Liver (tissue), 9 donors: ENCODE data around the gene LPAR3. TPM values are rescaled to one million over a fixed set of nuclear protein-coding genes. Genes with fewer than 3 reads are reported as not detected.
A peak's percentile ranks its signal among the peaks of the same experiment; 100 is the strongest.

ENCODE experiments used
- DNase-seq: peaks from one replicate; pipeline ENCODE4 v3.0.0-alpha.2; 2017; ENCODE audit warnings: low spot score
- H3K27ac ChIP-seq, 2 donors: one replicate each; pipeline ENCODE4 v1.7.0; 2013; ENCODE audit warnings: inconsistent platforms in 2 of 2, low read length in 2 of 2, control low read depth in 1 of 2, low read depth in 1 of 2, mild to moderate bottlenecking in 1 of 2
- H3K27me3 ChIP-seq, 4 donors: one replicate each; pipeline versions ENCODE4 v1.6.1 to v1.7.0; 2013; ENCODE audit warnings: low read length in 3 of 4, inconsistent platforms in 1 of 4, mild to moderate bottlenecking in 1 of 4, moderate library complexity in 1 of 4; ENCODE audit not compliant: control insufficient read depth in 4 of 4, insufficient read depth in 4 of 4
- H3K36me3 ChIP-seq, 4 donors: one replicate each; pipeline versions ENCODE4 v1.6.1 to v1.7.0; 2013; ENCODE audit warnings: low read length in 3 of 4, mild to moderate bottlenecking in 3 of 4, low read depth in 1 of 4, moderate library complexity in 1 of 4; ENCODE audit not compliant: control insufficient read depth in 4 of 4, insufficient read depth in 3 of 4
- H3K4me1 ChIP-seq, 4 donors: one replicate each; pipeline versions ENCODE4 v1.6.1 to v1.7.0; 2013; ENCODE audit warnings: low read length in 3 of 4, mild to moderate bottlenecking in 3 of 4, moderate library complexity in 1 of 4; ENCODE audit not compliant: control insufficient read depth in 4 of 4, insufficient read depth in 4 of 4
- H3K4me3 ChIP-seq, 3 donors: one replicate each; pipeline versions ENCODE4 v1.6.1 to v1.7.0; 2013; ENCODE audit warnings: low read length in 3 of 3, control low read depth in 1 of 3, low read depth in 1 of 3, mild to moderate bottlenecking in 1 of 3
- H3K9ac ChIP-seq, 2 donors: one replicate each; pipeline ENCODE4 v1.7.0; 2013; ENCODE audit warnings: low read length in 2 of 2, mild to moderate bottlenecking in 2 of 2, moderate library complexity in 2 of 2, control low read depth in 1 of 2, low read depth in 1 of 2
- H3K9me3 ChIP-seq, 4 donors: one replicate each; pipeline versions ENCODE4 v1.6.1 to v1.7.0; 2013; ENCODE audit warnings: low read length in 3 of 4; ENCODE audit not compliant: control insufficient read depth in 4 of 4
- EGR1 ChIP-seq, 2 donors: IDR thresholded peaks; 2 replicates each; pipeline ENCODE4 v1.6.1; 2016 to 2018; ENCODE audit warnings: antibody characterized with exemption in 2 of 2, low read depth in 2 of 2
- FOXA2 ChIP-seq: IDR thresholded peaks from 2 replicates; pipeline ENCODE4 v1.6.1; 2016; ENCODE audit warnings: antibody characterized with exemption
- GABPA ChIP-seq, 2 donors: IDR thresholded peaks in 1 of 2; conservative IDR thresholded peaks in 1 of 2; 2 replicates each; pipeline ENCODE4 v1.6.1; 2016; ENCODE audit warnings: antibody characterized with exemption in 2 of 2, mild to moderate bottlenecking in 1 of 2, moderate library complexity in 1 of 2
- HNF4A ChIP-seq, 2 donors: conservative IDR thresholded peaks; 2 replicates each; pipeline ENCODE4 v1.6.1; 2016; ENCODE audit warnings: antibody characterized with exemption in 2 of 2, mild to moderate bottlenecking in 2 of 2
- JUND ChIP-seq, 2 donors: IDR thresholded peaks; 2 replicates each; pipeline ENCODE4 v1.6.1; 2016; ENCODE audit warnings: antibody characterized with exemption in 2 of 2
- NR2F2 ChIP-seq: IDR thresholded peaks from 2 replicates; pipeline ENCODE4 v1.6.1; 2016; ENCODE audit warnings: antibody characterized with exemption
- RAD21 ChIP-seq, 2 donors: IDR thresholded peaks; 2 replicates each; pipeline ENCODE4 v1.6.1; 2016; ENCODE audit warnings: antibody characterized with exemption in 2 of 2, mild to moderate bottlenecking in 2 of 2
- RXRA ChIP-seq, 2 donors: IDR thresholded peaks; 2 replicates each; pipeline ENCODE4 v1.6.1; 2017 to 2018; ENCODE audit warnings: antibody characterized with exemption in 2 of 2, mild to moderate bottlenecking in 1 of 2
- SP1 ChIP-seq: IDR thresholded peaks from 2 replicates; pipeline ENCODE4 v1.6.1; 2018; ENCODE audit warnings: antibody characterized with exemption, mild to moderate bottlenecking
- TAF1 ChIP-seq: conservative IDR thresholded peaks from 2 replicates; pipeline ENCODE4 v1.6.1; 2016; ENCODE audit warnings: antibody characterized with exemption, mild to moderate bottlenecking
- YY1 ChIP-seq: IDR thresholded peaks from 2 replicates; pipeline ENCODE4 v1.6.1; 2016; ENCODE audit warnings: antibody characterized with exemption, mild to moderate bottlenecking
- WGBS: extraction: QIAGEN DNeasy Blood & Tissue Kit; methylation state at CpG from one replicate; pipeline ENCODE4 v1.1.7; 2013; 5-methylcytosine and 5-hydroxymethylcytosine counted together
- polyA plus RNA-seq, 2 donors: library from polyadenylated mRNA; stranded (reverse) in 1 of 2; unstranded in 1 of 2; fragments of 200-250 nt in 1 of 2; fragments of >200 nt in 1 of 2; fragmentation: Nextera tagmentation in 1 of 2; extraction: Ambion mirVana in 1 of 2; gene quantifications; one replicate each; pipeline versions ENCODE4 v1.2.1 to v1.2.3, GENCODE V29; 2013 to 2015
- total RNA-seq, 2 donors: library from RNA; depleted of rRNA; stranded (reverse); fragments of >200 nt; gene quantifications; one replicate each; pipeline ENCODE4 v1.2.3, GENCODE V29; 2014
- TF ChIP-seq, protein P1 (sequence below): IDR thresholded peaks from 2 replicates; pipeline ENCODE4 v1.6.1; 2016; ENCODE audit warnings: antibody characterized with exemption
- TF ChIP-seq, protein P2 (sequence below): fragments of 150-350 bp; IDR thresholded peaks from 2 replicates; pipeline ENCODE4 v1.5.1; 2017; ENCODE audit warnings: improper control_type of control experiment, low read depth, low read length; ENCODE audit not compliant: missing input control
- TF ChIP-seq, protein P3 (sequence below): IDR thresholded peaks from 2 replicates; pipeline ENCODE4 v1.6.1; 2016; ENCODE audit warnings: antibody characterized with exemption
- TF ChIP-seq, protein P4 (sequence below): IDR thresholded peaks from 2 replicates; pipeline ENCODE4 v1.6.1; 2016; ENCODE audit warnings: antibody characterized with exemption
- donor health status: healthy.
- donor health status: healthy.
- donor health status: healthy.
- donor health status: healthy.
- donor health status: healthy.

Gene LPAR3
- total and polyA plus RNA-seq, 4 donors: 0.56 TPM; not detected in 3

DNA sequence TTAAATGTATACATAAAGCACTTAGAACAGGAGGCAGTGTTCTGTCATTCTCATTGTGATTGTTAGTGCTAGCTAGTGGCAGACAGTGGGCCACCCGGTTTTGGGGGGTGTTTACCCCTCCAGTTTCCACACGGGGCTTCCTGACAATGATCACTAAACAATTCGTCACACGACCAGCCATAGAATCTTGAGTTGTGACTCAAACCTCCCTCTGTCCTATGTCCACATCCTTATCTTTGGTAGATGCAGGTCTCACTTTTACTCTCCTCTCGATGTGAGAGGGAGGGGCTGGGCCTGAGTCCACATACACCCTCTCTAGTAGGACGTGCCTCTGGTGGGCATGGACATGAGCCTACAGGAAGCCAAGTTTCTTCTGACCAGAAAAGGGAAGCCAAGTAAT lies 110.1 kb downstream of the LPAR3 start:
- no peak for TF ChIP-seq JUND (IDR thresholded peaks at IDR 0.05)
- no peaks in the 10 kb centered on the region for H3K4me1 ChIP-seq
- H3K36me3 ChIP-seq: no peaks in the 10 kb centered on the region
- WGBS: 73% methylated on average over 6 of the region's 6 CpGs
- H3K4me3 ChIP-seq: no peak overlapping the region
- H3K27me3 ChIP-seq: no peaks in the 10 kb centered on the region
- no peaks in the 10 kb centered on the region for H3K9me3 ChIP-seq
- H3K9ac ChIP-seq: no peak overlapping the region
- H3K27ac ChIP-seq: no peak overlapping the region
- DNase-seq: no peak

DNA sequence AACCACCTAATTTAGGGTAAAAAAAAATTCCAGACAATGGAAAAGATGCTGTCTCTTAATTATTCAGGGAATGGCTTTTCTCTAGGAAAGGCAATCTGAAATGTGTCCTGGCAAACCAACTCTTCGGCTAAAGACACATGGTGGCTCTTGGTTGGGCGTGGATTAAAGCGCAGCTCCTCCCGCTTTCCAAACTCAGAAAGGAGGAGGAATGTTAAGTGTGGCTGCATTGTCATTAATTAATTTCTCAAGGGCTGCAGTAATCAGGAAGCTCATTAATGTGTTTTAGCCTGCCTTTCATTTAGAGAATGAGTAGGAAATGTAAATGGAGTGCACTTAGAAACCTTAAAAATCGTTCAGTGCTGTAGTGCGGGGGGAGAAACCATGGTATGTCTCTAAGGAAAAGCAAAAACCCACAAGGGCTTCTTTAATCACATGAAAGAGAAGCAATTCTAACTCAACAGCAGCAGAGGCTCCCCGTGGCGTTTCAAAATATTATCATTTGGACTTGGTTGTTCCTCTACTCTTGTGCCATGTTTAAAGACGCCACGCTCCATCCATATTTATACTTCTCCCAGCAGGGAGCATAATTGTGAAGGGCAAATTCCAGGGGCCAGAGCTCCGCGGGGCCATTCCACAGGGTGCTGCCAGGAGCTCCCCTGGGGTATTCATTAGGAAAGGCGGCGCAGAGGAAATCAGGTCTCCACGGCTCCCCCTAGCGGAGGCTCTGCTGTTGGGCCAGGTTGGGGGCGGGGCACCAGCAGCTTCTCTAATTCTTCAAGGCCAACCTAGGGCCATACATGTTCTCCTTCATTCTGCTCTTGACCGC lies 110.8 kb downstream of the LPAR3 start:
- peak overlapping the region in 1 of 3 donors; percentile 16 for H3K4me3 ChIP-seq
- no peaks in the 10 kb centered on the region for H3K27me3 ChIP-seq
- no peak overlapping the region for H3K9ac ChIP-seq

DNA sequence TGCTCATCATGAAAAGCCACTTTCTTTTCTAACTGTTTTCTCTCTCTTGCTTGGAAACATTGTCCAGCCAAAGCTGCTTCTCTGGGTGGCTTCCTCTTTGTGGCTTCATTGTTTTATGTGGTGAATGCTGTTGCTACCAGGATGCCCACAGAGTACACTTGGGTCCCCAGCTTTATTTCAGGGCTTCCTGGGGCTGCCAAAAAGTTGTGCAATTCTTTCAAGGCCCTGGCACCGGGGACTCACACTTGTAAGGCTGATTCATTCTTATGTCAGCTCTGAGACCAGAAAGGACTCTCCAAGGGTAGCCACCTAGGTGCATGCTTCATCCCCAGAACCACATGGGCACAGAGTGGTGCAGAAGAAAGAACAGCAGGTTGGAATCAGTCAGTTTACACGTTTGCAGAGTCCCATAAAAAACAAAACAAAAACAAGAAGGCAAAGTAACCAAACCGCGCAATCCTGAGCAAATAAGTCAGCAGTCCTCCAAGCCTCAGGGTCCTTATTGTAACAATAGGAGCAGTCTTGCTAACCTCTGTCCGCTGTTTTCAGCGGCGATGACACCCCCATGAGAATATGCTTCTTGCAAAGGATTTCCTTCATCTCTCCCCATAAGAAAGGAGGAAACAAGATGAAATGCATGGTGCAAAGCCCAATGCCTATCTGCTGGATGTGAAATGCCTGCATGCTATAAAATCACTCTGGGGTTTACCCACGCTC lies 112.8 kb downstream of the LPAR3 start:
- Histone ChIP-seq H3K4me3 (no peak overlapping the region), H3K9me3 (no peaks in the 10 kb centered on the region), H3K27me3 (no peaks in the 10 kb centered on the region), H3K9ac (no peak overlapping the region), H3K4me1 (no peaks in the 10 kb centered on the region), H3K36me3 (no peaks in the 10 kb centered on the region), H3K27ac (no peak overlapping the region)
- 77% methylated on average over 8 of the region's 8 CpGs for WGBS
- no peak for DNase-seq
- TF ChIP-seq, protein P1, sequence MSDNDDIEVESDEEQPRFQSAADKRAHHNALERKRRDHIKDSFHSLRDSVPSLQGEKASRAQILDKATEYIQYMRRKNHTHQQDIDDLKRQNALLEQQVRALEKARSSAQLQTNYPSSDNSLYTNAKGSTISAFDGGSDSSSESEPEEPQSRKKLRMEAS: no peak
- TF ChIP-seq JUND (IDR thresholded peaks at IDR 0.05) (no peak), EGR1 (IDR thresholded peaks at IDR 0.05; ENCODE audit: low read depth in 2 of 2) (no peak), GABPA (IDR thresholded peaks at IDR 0.05 in 1 of 2, conservative IDR thresholded peaks at IDR 0.05 in 1 of 2) (no peak), FOXA2 (no peak), RXRA (IDR thresholded peaks at IDR 0.05) (no peak), NR2F2 (no peak), SP1 (no peak)
- TF ChIP-seq, protein P2, sequence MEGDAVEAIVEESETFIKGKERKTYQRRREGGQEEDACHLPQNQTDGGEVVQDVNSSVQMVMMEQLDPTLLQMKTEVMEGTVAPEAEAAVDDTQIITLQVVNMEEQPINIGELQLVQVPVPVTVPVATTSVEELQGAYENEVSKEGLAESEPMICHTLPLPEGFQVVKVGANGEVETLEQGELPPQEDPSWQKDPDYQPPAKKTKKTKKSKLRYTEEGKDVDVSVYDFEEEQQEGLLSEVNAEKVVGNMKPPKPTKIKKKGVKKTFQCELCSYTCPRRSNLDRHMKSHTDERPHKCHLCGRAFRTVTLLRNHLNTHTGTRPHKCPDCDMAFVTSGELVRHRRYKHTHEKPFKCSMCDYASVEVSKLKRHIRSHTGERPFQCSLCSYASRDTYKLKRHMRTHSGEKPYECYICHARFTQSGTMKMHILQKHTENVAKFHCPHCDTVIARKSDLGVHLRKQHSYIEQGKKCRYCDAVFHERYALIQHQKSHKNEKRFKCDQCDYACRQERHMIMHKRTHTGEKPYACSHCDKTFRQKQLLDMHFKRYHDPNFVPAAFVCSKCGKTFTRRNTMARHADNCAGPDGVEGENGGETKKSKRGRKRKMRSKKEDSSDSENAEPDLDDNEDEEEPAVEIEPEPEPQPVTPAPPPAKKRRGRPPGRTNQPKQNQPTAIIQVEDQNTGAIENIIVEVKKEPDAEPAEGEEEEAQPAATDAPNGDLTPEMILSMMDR: no peak
- TF ChIP-seq, protein P3, sequence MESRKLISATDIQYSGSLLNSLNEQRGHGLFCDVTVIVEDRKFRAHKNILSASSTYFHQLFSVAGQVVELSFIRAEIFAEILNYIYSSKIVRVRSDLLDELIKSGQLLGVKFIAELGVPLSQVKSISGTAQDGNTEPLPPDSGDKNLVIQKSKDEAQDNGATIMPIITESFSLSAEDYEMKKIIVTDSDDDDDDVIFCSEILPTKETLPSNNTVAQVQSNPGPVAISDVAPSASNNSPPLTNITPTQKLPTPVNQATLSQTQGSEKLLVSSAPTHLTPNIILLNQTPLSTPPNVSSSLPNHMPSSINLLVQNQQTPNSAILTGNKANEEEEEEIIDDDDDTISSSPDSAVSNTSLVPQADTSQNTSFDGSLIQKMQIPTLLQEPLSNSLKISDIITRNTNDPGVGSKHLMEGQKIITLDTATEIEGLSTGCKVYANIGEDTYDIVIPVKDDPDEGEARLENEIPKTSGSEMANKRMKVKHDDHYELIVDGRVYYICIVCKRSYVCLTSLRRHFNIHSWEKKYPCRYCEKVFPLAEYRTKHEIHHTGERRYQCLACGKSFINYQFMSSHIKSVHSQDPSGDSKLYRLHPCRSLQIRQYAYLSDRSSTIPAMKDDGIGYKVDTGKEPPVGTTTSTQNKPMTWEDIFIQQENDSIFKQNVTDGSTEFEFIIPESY: no peak

More for the DNA sequence above, 110.8 kb downstream of the LPAR3 start:
- H3K9me3 ChIP-seq: no peaks in the 10 kb centered on the region
- 48% methylated on average over 18 of the region's 18 CpGs for WGBS
- TF ChIP-seq, protein P4, sequence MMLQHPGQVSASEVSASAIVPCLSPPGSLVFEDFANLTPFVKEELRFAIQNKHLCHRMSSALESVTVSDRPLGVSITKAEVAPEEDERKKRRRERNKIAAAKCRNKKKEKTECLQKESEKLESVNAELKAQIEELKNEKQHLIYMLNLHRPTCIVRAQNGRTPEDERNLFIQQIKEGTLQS: no peak
- TF ChIP-seq YY1: no peak
- TF ChIP-seq SP1: no peak
- TF ChIP-seq, protein P1: no peak
- TF ChIP-seq JUND (IDR thresholded peaks at IDR 0.05): no peak
- TF ChIP-seq NR2F2: no peak
- TF ChIP-seq RAD21 (IDR thresholded peaks at IDR 0.05): peak; percentile 46 to 75
- peak in 1 of 2 donors; percentile 7 for TF ChIP-seq HNF4A (conservative IDR thresholded peaks at IDR 0.05)
- no peak for TF ChIP-seq EGR1 (IDR thresholded peaks at IDR 0.05; ENCODE audit: low read depth in 2 of 2)
- TF ChIP-seq, protein P2: peak; percentile 67
- no peak for TF ChIP-seq TAF1
- no peak for TF ChIP-seq GABPA (IDR thresholded peaks at IDR 0.05 in 1 of 2, conservative IDR thresholded peaks at IDR 0.05 in 1 of 2)
- H3K4me1 ChIP-seq: no peaks in the 10 kb centered on the region
- DNase-seq: peak; percentile 78
- no peaks in the 10 kb centered on the region for H3K36me3 ChIP-seq
- H3K27ac ChIP-seq: no peak overlapping the region
